ENCODE measurements around the gene PPFIBP2. TPM values are rescaled to one million over a fixed set of nuclear protein-coding genes. Genes with fewer than 3 reads are reported as not detected.

The PPFIBP2 gene
- total RNA-seq, 2 experiments from 2014 or later: 22.2 to 26.1 TPM

DNA sequence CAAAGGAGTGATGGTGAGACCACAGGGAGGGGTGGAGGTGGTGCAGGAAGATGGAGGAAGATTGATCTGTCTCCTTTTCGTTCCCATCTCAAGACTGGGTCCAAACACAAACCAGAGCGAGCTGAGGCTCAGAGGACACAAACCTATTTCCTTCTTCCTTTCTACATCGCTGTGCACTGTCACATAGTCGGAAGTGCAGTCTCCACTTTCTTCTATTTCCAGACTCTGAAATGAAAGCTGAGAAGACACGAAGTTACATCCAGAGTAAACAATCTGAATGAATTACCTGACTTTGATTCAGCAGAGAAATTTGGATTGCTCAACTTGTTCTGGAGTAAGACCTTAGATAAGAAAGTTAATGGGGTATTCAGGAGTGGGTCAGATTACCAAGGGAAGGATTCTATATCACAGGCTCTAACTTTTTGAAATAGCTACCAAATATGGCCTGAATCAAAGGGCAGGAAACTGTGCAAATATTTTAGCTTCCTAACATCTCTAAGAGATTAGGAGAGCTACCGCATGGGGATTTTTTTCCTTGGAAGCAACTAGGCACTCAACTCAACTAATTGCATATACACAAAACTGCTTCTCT is 178.1 kb downstream of the PPFIBP2 start:
- no peak for DNase-seq
- no peak overlapping the region for H3K4me3 Mint-ChIP-seq
- H3K27ac Mint-ChIP-seq: no peak overlapping the region
- intact Hi-C loops (cut with micrococcal nuclease): loop anchor here (5.0 kb wide), 2 partner anchors 250 to 295 kb away; partner anchors contain the start of gene EIF3F
- CTCF ChIA-PET: interaction anchor here (0.7 to 2.2 kb wide), 8 partner anchors 10 to 988 kb away, joined by 3 to 12 read pairs (median 4); partner anchors contain the start of gene PPFIBP2
- no peaks in the 10 kb centered on the region for H3K9me3 Mint-ChIP-seq
- H3K27me3 Mint-ChIP-seq (ENCODE audit: low read depth): peaks cover 34% of the 10 kb centered on the region
- H3K36me3 Mint-ChIP-seq (ENCODE audit: low read depth): no peaks in the 10 kb centered on the region
- H3K4me1 Mint-ChIP-seq (ENCODE audit: low read depth): peaks cover 8% of the 10 kb centered on the region

- H3K4me3 Mint-ChIP-seq: no peak overlapping the region
- H3K9me3 Mint-ChIP-seq: no peaks in the 10 kb centered on the region
- H3K4me1 Mint-ChIP-seq (ENCODE audit: low read depth): peaks cover 8% of the 10 kb centered on the region
- no peak for DNase-seq
- no peak overlapping the region for H3K27ac Mint-ChIP-seq
- intact Hi-C loops (cut with micrococcal nuclease): loop anchor here (5.0 kb wide), 2 partner anchors 250 to 295 kb away; partner anchors contain the start of gene EIF3F
- H3K27me3 Mint-ChIP-seq (ENCODE audit: low read depth): peaks cover 34% of the 10 kb centered on the region
- H3K36me3 Mint-ChIP-seq (ENCODE audit: low read depth): no peaks in the 10 kb centered on the region
- CTCF ChIA-PET: interaction anchor here (0.7 to 2.2 kb wide), 5 partner anchors 27 to 989 kb away, joined by 3 to 12 read pairs (median 4); partner anchors contain the start of gene PPFIBP2
Observed at GRCh38 chr11:7692426-7692825, 178.6 kb downstream of the PPFIBP2 start.

DNA sequence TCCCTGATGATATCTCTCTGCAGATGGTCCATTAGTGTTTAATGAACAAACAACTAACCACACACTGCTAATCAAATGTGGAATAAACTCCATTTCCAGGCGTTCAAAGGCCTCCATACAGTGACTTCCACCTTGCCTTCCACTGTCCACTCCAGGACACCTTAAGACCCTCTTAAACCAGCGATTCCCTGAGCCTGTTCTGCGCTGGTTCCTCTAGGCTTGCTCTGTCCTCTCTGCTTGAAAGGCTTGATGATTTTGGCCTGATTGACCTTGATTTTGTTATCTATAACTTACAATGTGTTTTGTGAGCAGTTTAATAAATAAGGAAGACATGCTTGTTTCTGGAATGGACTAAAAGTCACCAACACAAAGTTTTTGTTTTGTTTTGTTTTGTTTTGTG is 180.4 kb downstream of the PPFIBP2 start:
- Mint-ChIP-seq H3K27me3 (ENCODE audit: low read depth) (peaks cover 31% of the 10 kb centered on the region), H3K27ac (no peak overlapping the region), H3K4me3 (no peak overlapping the region), H3K9me3 (no peaks in the 10 kb centered on the region), H3K36me3 (ENCODE audit: low read depth) (no peaks in the 10 kb centered on the region), H3K4me1 (ENCODE audit: low read depth) (peaks cover 8% of the 10 kb centered on the region)
- no peak for DNase-seq
- CTCF ChIA-PET: interaction anchor here (0.6 to 2.2 kb wide), 15 partner anchors 11 to 975 kb away, joined by 3 to 14 read pairs (median 4); no protein-coding TSS in a partner anchor
- intact Hi-C loops (cut with micrococcal nuclease): loop anchor here (1.0 to 5.0 kb wide), 6 partner anchors 181 to 882 kb away; partner anchors contain the start of genes EIF3F and PPFIBP2

DNA sequence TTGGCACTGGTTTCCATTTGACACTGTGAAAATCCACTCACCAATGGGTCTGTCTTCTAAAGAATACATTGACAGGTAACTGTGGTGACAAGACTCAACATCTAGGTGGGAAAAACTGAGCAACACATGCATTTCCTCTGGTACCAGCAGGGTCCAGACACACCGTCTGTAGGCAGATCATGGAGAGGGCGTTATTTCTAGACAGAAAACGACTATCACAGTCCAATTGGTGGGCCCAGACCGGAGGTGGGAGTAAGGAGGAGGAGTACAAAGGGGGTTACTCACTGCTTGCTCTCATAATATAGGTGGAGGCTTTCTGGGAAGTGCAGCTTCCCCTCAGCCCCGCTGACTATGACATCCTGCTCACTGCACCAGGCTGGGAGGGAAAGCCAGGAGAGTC is 182.6 kb downstream of the PPFIBP2 start:
- Mint-ChIP-seq H3K4me3 (no peak overlapping the region), H3K27ac (no peak overlapping the region), H3K9me3 (no peaks in the 10 kb centered on the region), H3K27me3 (ENCODE audit: low read depth) (peaks cover 23% of the 10 kb centered on the region), H3K4me1 (ENCODE audit: low read depth) (peaks cover 7% of the 10 kb centered on the region), H3K36me3 (ENCODE audit: low read depth) (no peaks in the 10 kb centered on the region)
- DNase-seq: no peak
- intact Hi-C loops (cut with micrococcal nuclease): no loop called here
- CTCF ChIA-PET: interaction anchor here (1.0 to 2.2 kb wide), 5 partner anchors 10 to 598 kb away, joined by 3 to 13 read pairs (median 4); no protein-coding TSS in a partner anchor

Other genes with a start within 250 kb of the PPFIBP2 start
- gene OLFML1, start 28.5 kb upstream of the PPFIBP2 start, total RNA-seq: not detected
- gene CYB5R2, start 159.5 kb downstream of the PPFIBP2 start, total RNA-seq: 1 to 10 TPM; 5.5 to 8.2 TPM
- gene OVCH2, start 192.5 kb downstream of the PPFIBP2 start, total RNA-seq: not detected

Measured in activated naive CD4-positive, alpha-beta T cell treated with anti-CD3 and anti-CD28 coated beads for 36 hours (primary cell).